GM19035 (cell line): Measurements from ENCODE around the gene ZDHHC21.

ENCODE experiments used
- ATAC-seq: cut with Tn5 transposase; IDR thresholded peaks from one replicate; pipeline ENCODE4 v1.9.1; 2021; ENCODE audit not compliant: unreplicated experiment

Gene ZDHHC21

DNA sequence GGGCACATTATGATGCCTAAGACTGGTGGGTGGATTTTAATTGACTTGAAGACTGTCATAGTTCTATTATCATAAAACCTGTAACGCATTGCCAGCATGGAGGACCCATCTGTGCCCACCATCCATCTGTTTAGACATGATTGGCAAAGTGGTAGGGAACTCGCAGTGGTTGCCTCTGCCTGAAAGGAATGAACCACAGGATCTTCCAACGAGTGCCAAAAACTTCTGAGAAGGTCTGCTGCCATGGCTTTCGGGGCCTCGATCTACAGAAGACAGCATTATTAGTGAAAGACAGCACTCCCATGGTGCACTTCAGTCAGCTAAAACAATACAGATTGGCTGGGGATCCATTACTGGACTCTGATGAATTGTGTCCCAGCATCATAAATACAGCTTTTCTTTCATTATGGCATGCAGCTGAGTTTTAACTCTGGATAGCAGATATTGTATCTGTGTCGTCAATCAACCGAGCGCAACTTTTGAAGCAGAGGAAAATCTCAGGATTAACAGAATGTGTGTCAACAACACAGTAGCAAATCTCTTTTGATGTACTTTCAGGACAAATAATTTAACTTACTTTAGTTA lies 74.3 kb downstream of the ZDHHC21 start:
- no peak for ATAC-seq

DNA sequence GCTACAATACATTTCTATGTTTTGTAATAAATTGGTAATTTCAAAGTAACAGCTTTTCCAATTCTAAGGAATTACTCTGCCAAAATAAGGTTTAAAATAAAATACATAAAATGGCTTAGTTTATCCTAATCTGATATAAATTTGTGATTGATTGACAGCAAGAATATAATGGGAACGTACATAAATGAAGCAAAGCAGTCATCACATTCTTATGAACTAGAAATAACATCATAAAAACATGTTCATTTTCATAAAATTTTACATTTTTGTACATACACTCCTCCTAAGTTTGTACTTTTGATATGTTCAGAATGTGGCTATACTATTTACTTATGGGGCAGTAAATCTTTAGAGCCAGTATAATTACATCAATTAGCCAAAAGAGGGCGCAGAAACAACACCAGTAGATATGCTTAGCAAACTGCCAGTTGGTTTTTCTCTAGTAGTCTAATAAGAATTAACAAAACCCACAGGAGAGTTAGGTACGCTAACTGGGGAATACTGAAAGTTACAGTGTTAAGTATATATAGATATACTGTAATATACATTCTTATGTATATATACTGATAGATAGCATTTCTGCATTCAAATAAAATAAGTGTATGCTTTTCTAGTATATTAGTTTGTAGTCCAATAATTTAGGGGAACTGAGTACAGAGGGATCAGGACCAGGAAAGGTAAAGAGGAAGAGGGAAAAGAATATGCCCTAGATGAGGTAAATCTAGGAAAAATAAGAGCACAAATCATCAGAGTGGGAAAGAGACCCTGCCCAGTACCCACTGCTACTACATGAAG lies 76.8 kb downstream of the ZDHHC21 start:
- ATAC-seq = peak; percentile 92

DNA sequence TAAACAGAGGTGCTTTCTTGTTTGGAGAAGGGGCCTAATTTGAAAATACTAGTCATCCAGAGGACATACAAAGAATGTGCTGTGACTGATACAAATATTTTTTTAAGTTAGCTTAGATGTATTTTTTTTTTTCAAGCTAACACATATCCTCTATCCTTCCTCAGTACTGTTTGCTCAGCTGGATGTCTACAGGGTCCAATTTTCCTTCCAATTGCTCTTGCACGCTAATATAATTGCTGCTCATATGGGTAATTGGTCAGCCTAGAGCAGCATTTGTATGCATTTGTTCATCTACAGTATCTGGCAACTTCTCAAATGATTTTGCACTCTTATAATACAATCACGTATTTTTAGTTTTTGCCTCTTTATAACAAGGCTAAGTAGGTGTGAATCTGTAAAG lies 84.7 kb downstream of the ZDHHC21 start:
- ATAC-seq = no peak

DNA sequence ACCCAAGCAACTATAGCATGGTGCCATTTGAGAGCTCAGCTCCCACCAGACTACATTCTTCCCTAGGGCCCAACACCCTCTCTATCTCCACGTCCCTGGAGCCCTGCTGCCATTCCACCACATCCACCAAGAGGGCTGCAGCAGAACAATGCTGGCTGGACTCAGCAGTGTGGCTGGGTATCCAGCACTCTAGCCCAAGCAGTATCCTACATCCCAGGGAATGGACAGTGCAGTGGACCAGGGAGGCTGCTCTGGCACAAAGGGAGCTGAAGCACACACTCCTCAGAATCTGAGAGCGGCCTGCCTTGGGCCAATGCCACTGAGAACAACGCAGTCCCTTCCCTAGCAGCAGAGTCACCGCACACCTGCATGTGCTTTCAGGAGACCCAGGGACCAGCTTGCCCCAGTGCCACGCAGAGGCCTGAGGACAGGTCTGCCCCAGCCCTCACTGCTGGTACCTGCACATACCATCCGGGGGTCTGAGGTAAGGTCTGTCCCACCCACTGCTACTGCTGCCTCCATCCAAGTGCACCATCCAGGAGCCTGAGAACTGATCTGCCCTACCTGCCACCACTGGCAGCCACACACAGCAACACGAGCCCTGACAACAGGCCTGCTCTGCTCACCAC lies 95.9 kb downstream of the ZDHHC21 start:
- ATAC-seq = no peak

DNA sequence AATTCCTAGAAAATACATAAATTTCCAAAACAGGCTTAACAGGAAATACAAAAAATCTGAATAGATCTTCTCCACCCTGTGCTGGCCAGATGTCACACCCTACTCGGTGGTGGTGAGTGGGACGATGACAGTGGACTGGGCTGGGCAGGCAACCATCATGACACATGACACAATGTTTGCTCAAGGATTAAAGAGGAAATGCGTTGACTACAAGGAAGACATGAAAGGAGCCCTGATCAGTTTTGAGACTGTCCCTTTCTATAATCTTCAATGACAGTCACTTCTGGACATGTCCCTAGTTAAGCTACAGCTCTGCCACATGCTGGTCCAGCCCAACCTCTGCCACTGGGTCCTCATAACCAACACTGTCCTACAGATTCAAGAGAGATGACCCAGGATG lies 99.8 kb downstream of the ZDHHC21 start:
- no peak for ATAC-seq

DNA sequence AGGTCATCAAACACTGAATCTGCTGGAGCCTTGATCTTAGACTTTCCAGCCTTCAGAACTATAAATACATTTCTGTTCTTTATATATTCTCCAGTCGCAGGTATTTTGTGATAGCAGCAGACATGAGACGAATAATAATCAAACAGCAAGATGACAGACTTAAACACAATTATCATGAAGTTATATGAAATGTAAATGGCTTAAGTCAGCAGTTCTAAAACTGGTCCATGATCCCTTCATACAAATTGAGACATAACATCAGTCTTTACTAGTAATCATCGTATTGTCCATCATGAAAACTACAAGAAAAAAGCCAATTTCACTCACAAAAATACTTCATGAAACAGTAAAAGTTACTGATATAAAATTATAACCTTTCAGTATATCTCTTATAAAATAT lies 101.8 kb downstream of the ZDHHC21 start:
- no peak for ATAC-seq

DNA sequence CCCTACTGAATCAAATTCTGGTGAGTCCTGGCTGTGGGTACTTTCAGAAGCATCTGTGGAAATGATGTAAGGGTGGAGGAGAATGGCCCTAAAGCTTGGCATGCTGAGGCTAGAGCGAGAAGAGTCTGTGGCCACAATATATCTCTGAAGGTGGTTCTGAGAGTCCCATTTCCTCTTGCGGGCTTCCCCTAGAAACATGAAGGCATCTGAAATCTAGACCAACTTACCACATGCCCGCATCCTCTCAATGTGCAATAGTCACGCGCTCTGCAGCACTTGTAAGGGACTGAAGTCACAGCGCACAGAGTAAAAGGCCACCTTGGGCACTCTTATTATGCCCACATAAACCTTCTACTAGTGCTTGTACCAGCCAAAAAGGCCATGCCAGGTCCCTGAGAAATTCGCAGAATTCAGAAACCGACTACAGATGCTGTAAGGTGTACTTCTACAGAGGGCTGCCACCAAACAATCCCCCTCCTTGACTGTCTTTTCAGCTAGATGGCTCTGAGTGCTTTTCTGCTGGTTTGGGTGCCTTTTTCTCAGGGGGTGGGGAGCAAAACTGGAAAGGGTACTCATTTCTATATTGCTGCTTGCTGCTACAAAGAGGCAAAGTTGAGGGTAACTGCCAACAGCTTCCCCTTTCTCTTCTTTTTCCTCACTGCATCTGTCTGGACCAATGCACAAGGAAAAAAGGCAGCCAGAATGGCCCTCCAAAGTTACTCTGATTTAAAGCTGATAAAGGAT lies 107.3 kb downstream of the ZDHHC21 start:
- peak; percentile 100 for ATAC-seq

DNA sequence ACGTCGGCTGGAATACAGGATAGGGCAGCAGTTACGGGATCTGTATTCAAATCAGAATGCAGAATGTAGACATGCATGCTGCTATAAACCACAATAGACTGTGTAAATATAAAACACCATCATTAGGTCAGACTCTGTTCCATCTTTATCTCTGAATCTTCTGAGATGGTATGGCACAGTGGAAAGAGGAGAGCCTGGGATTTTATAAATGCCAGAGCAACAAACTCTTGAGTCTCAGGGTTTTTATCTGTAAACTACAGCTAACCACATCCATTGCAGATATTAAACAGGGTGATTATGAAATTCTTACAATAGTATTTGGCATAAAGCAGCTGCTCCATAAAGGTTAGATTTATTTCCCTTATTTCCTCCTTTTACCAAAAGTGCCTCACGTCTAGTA lies 108.7 kb downstream of the ZDHHC21 start:
- ATAC-seq = no peak

DNA sequence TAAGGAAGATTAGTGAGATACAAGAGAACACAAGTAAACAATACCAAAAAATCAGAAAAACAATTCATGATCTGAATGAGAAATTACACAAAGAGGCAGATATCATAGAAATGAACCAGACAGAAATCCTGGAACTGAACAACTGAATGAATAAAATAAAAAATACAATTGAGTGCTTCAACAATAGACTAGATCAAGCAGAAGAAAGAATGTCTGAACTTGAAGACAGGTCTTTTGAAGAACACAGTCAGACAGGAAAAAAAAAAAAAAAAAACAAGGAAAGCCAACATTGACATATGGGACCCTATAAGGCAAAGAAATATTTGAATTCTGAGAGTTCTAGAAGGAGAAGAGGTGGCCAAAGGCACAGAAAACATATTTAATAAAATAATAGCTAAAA lies 115.2 kb downstream of the ZDHHC21 start:
- no peak for ATAC-seq

DNA sequence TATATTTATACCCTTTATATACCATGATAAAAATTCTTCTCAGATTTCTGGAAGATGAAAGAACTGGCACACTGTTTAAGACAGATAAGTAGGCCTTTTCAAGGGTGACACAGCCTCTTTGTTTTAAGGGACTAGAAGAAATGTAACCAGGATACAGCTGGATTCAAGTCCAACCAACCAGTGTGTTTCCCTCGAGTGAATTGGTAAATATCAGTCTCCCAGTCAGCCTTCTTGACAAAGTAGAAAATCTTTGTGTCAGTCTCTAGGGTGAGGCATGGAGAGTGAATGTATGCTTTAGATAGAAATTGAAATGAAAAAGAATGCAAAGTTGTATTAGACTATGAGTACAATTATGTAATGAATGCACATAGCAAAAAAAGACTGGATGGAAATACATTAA lies 119.1 kb downstream of the ZDHHC21 start:
- no peak for ATAC-seq

DNA sequence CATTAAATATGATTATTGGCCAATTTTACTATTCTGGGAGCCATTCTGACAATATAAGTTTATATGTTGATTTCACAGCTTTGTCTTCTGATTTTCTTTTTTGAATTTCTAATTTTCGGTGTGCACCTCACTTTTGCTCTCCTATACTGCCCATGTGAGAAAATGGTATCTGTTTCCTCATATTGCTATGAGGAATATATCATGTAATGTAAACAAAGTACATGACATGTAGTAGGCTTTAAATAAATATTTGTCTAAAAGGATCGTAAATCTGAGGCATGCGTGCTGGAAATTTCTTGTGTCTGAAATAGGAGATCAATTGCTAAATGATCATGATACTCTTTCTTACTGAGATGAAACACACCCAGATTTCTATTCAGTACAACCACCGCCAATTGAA lies 119.9 kb downstream of the ZDHHC21 start:
- no peak for ATAC-seq

DNA sequence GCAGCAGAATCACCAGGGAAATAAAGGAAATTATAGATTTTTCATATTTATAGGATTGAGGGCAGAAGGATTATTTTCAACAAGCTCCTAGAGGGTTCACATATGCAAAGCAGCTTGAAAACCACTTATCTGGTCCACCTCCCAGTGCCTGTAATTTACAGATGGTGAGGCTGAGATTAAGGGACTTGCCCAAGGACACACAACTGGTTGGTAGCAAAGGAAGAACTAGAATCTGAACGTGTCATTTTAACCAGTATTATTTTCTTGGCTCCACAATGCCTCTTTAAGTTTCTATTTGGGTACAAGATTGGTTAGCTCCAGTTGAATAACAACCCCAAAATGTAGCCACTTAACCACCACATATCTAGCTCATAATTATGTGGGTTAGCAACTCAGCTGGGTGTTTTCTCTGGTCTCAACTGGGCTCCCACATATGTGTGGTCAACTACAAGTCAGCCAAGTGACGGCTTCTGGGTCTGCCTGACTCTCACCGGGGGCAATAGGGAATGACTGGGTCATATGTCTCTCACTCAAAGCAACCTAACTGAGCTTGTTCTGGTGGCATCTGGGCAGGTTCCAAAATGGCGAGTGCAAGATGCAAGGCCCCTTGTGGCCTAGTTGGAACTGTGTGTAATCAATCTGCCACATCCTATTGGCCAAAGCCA lies 127.7 kb downstream of the ZDHHC21 start:
- ATAC-seq = no peak

DNA sequence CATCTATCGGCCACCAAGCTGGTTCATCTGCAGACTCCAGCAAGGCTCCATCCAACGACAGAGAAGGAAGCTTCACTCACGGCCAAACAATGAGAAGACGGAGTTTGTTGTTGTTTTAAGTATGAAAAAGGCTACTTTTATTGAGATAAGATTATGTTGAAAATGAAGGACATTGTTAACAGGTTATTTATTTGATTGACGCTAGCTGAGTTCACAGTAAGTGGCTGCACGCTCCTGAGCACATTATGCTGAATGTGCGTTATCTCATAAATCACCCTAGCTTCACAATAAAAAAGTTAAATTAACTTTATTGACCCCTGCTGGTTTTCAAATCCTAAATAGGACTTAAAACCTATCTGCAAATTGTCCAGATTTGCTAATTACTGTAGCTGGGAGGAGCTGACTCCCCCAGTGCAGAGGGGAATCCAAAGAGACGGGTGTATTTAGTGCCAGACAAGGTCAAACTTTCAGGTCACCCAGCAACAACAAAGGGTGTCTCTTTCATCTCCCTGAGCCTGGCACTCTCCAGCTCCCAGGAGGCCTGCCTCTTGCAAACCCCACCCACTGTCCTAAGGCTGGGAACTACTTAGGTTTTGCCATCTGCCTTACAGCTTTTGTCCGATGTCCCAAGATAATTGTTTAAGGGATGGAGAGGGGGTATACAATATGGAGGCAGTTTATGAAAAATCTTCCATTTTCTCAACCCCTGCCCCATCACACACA lies 129.2 kb downstream of the ZDHHC21 start:
- ATAC-seq = no peak

DNA sequence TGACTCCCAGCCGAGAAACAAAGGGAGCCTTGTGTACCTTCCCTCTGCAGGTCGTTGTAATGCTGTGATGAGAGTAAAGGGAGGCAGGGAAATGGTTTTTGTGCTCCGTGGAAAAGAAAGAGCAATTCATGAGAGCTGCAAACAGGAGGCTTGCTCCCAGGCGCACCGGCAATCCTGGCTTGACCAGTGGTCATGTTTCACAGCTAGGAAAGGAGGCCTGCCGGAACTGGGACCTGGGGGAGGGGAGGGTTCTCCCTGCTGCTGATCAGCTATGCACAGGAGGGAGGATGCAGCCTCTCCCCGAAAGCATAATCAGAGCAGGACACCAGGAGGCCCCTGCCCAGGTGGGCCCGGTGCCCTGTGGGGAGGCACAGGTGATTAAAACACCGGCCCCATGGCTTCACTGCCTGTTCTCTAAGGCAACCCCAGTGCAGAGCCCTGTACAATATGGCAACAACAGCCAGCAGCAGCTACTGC lies 131.3 kb downstream of the ZDHHC21 start:
- ATAC-seq = no peak
